IPS-11a (cell line): ENCODE results near the gene BEX4.
"Not testable (repeated sequence)": the region's sequence is repeated elsewhere in the genome, so short reads cannot be mapped to it uniquely, and the experiment has no call there.

Experiments used
- H3K4me3 ChIP-seq: one replicate; pipeline ENCODE4 v1.5.1; 2013; ENCODE audit warnings: low read depth, low read length, control low read depth

The BEX4 gene

GRCh38 chrX:103214870-103215424 is at the start of gene BEX4:
Gene BEX4 (plus strand): TSS chrX:103215108. CDS start chrX:103216154, 1,046 bp downstream.
- peak within 1 kb of the TSS; percentile 62 for H3K4me3 ChIP-seq

GRCh38 chrX:103170216-103170615 is 44.7 kb upstream of the BEX4 start:
- no peak overlapping the region for H3K4me3 ChIP-seq

GRCh38 chrX:103171353-103171752 is 43.6 kb upstream of the BEX4 start:
- no peak overlapping the region for H3K4me3 ChIP-seq

GRCh38 chrX:103175256-103175655 is 39.7 kb upstream of the BEX4 start:
- H3K4me3 ChIP-seq, result not testable (repeated sequence)

GRCh38 chrX:103175944-103176753 is 38.8 kb upstream of the BEX4 start:
- no peak overlapping the region for H3K4me3 ChIP-seq

GRCh38 chrX:103177556-103177955 is 37.4 kb upstream of the BEX4 start:
- no peak overlapping the region for H3K4me3 ChIP-seq

GRCh38 chrX:103183912-103184311 is 31.0 kb upstream of the BEX4 start:
- H3K4me3 ChIP-seq, result no peak overlapping the region

GRCh38 chrX:103187953-103188475 is 26.9 kb upstream of the BEX4 start:
- H3K4me3 ChIP-seq, result no peak overlapping the region

GRCh38 chrX:103197721-103198306 is 17.1 kb upstream of the BEX4 start:
- H3K4me3 ChIP-seq, result no peak overlapping the region

GRCh38 chrX:103198668-103199067 is 16.2 kb upstream of the BEX4 start:
- not testable (repeated sequence) for H3K4me3 ChIP-seq

- no peak overlapping the region for H3K4me3 ChIP-seq
Measured at GRCh38 chrX:103201041-103201440, 13.9 kb upstream of the BEX4 start.

- no peak overlapping the region for H3K4me3 ChIP-seq
Measured at GRCh38 chrX:103210056-103210455, 4.9 kb upstream of the BEX4 start.

- no peak overlapping the region for H3K4me3 ChIP-seq
Measured at GRCh38 chrX:103211012-103211715, 3.7 kb upstream of the BEX4 start.

GRCh38 chrX:103212749-103213457 is 2.0 kb upstream of the BEX4 start:
- no peak overlapping the region for H3K4me3 ChIP-seq

- peak overlapping the region; percentile 62 for H3K4me3 ChIP-seq
Measured at GRCh38 chrX:103215425-103215991, 600 bp downstream of the BEX4 start.

- H3K4me3 ChIP-seq, result no peak overlapping the region
Measured at GRCh38 chrX:103220511-103221323, 5.8 kb downstream of the BEX4 start.

GRCh38 chrX:103225918-103226317 is 11.0 kb downstream of the BEX4 start:
- H3K4me3 ChIP-seq, result not testable (repeated sequence)

GRCh38 chrX:103233263-103233662 is 18.4 kb downstream of the BEX4 start:
- no peak overlapping the region for H3K4me3 ChIP-seq

GRCh38 chrX:103234869-103235268 is 20.0 kb downstream of the BEX4 start:
- H3K4me3 ChIP-seq, result no peak overlapping the region

GRCh38 chrX:103235608-103236007 is 20.7 kb downstream of the BEX4 start:
- not testable (repeated sequence) for H3K4me3 ChIP-seq
